HUES64 (cell line): ENCODE measurements around the gene FMNL1.

Experiments used
- H3K27ac ChIP-seq: 2 replicates; pipeline ENCODE4 v1.7.0; 2013; ENCODE audit warnings: low read depth, low read length, inconsistent platforms
- H3K27me3 ChIP-seq: 2 replicates; pipeline ENCODE4 v1.6.1; 2013; ENCODE audit warnings: mild to moderate bottlenecking, low read length; ENCODE audit not compliant: insufficient read depth
- H3K36me3 ChIP-seq: 2 replicates; pipeline ENCODE4 v1.6.1; 2013; ENCODE audit warnings: mild to moderate bottlenecking, low read length; ENCODE audit not compliant: insufficient read depth
- H3K4me1 ChIP-seq: 2 replicates; pipeline ENCODE4 v1.6.1; 2013; ENCODE audit warnings: mild to moderate bottlenecking, low read length, moderate library complexity; ENCODE audit not compliant: insufficient read depth
- H3K4me3 ChIP-seq: 2 replicates; pipeline ENCODE4 v1.5.1; 2013; ENCODE audit warnings: mild to moderate bottlenecking, low read length, moderate library complexity
- H3K9ac ChIP-seq: 2 replicates; pipeline ENCODE4 v1.6.1; 2013; ENCODE audit warnings: mild to moderate bottlenecking, low read depth, low read length
- H3K9me3 ChIP-seq: 2 replicates; pipeline ENCODE4 v1.6.1; 2013; ENCODE audit warnings: low read depth, low read length; ENCODE audit not compliant: insufficient read depth
- WGBS: fragments of 150-250, 120-280 bp; methylation state at CpG from one replicate; pipeline ENCODE4 v1.1.7; 2013; ENCODE audit warnings: missing lambda C conversion rate; 5-methylcytosine and 5-hydroxymethylcytosine counted together

FMNL1 gene

DNA sequence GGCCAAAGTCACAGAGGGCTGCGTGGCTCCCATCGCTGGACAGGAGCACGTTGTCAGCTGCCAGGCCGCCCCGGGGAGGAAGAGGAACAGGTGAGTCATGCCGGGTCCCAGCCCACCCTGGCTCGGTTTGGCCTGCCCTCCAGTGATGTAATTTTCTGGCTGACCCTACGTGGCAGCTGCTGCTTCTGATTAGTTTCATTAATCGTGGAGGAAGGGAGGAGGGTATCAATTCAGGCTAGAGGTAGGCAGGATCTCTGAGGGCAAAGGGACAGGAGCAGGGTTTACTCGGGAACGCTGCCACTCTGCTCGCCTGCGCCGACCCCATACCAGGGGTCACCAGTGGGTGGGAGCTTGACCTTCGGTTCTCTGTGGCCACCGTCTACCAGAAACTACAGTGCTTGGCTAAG is 51.9 kb downstream of the FMNL1 start:
- no peak overlapping the region for H3K4me3 ChIP-seq
- H3K27ac ChIP-seq, result no peak overlapping the region
- peak overlapping the region; percentile 5; the same call in 1 of the 2 replicates for H3K9ac ChIP-seq
- 89% methylated on average over 16 of the region's 16 CpGs for WGBS
- H3K9me3 ChIP-seq, result no peaks in the 10 kb centered on the region
- peaks cover 35% of the 10 kb centered on the region for H3K36me3 ChIP-seq
- no peaks in the 10 kb centered on the region for H3K4me1 ChIP-seq
- no peaks in the 10 kb centered on the region for H3K27me3 ChIP-seq

DNA sequence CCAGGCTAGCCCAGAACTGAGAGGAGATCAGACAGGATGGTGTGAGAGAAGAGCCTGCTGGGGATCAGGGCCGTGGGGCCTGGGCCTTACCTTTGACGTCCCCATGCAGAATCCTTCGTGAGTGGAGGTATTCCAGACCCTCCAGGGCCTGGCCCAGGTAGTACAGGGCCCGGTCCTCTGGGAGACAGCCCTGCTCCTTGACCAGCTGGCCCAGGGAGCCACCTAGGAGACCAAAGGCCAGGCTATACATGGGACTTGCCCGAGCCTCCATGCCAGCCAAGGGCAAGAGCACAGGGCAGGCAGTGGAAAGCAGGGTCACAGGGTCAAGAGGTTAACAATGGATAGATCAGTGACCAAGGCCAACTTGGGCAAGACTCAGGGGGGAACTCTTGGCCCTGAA is 52.3 kb downstream of the FMNL1 start:
- Histone ChIP-seq H3K27me3 (no peaks in the 10 kb centered on the region), H3K27ac (no peak overlapping the region), H3K9ac (peak overlapping the region; percentile 5; the same call in 1 of the 2 replicates), H3K9me3 (no peaks in the 10 kb centered on the region), H3K4me3 (no peak overlapping the region), H3K4me1 (no peaks in the 10 kb centered on the region), H3K36me3 (peaks cover 30% of the 10 kb centered on the region)
- 96% methylated on average over 5 of the region's 5 CpGs for WGBS

DNA sequence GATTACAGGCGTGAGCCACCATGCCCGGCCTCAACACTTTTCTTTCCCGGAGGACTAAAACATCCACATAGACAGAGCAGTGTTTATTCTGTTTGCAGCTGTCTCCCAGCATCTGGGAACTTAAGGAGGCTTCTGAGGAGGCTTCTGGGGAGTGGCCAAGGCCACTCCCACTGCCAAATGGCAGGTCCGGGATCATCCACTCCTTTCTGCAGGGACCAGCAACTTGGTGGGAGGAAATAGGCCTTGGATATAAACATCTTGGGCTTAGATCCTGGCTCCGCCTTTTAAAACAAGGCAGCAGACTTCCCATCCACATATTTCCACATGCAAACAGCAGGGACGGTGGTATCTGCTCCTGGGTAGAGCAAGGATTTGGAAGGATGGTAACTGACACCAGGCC is 54.3 kb downstream of the FMNL1 start:
- Histone ChIP-seq H3K9me3 (no peaks in the 10 kb centered on the region), H3K9ac (no peak overlapping the region), H3K36me3 (peaks cover 16% of the 10 kb centered on the region; the same call in 1 of the 2 replicates), H3K27ac (no peak overlapping the region), H3K27me3 (no peaks in the 10 kb centered on the region), H3K4me1 (no peaks in the 10 kb centered on the region), H3K4me3 (no peak overlapping the region)
- WGBS, result 81% methylated on average over 6 of the region's 6 CpGs

DNA sequence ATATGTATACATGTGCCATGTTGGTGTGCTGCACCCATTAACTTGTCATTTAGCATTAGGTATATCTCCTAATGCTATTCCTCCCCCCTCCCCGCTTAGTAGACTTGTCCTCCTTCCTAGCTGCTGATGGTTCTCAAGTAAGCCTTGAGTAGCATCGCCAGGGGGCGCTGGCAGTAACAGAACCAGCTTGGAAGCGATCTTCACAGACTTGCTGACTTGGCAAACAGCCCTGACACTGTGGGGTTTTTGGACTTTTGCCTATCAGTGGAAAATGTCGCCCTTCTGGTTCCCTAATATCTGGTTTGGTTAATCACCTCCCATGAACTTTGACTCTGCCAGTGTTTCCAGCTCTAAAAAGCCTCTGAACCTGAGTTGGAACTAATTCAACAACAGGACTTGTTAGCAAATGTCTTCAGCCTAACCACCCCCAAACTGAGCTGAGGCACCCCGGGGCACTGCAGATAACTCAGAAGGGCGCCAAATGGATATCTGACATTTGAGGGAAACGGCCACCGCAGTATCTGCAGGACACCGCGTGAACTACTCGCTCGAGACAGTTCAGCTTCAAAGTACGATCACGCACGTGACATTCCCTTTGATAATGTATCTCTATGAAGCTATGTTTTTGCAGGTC is 55.6 kb downstream of the FMNL1 start:
- H3K27ac ChIP-seq, result no peak overlapping the region
- no peak overlapping the region for H3K4me3 ChIP-seq
- WGBS, result 67% methylated on average over 16 of the region's 16 CpGs

DNA sequence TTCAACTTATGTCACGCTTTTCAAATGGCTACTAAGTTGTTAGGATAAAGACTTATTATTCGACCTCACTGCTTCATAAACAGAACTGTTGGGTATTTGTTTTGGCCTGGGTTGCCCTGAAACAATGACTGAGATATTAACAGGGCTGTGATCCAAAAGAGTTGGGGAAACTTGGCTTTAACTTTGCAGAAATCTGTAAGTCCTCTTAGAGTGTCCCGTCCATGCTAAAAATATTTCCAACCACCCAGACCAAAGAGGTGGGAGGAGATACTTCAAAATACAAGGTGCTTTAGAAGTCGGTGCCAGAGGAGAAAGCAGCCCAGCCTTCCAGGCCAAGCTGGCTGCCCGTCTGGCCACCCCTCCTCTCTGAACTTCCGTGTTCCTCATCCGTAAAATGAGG is 56.3 kb downstream of the FMNL1 start:
- 93% methylated on average over 7 of the region's 7 CpGs for WGBS
- Histone ChIP-seq H3K4me1 (no peaks in the 10 kb centered on the region), H3K36me3 (peaks cover 22% of the 10 kb centered on the region; the same call in 1 of the 2 replicates), H3K27ac (no peak overlapping the region), H3K4me3 (no peak overlapping the region), H3K9ac (no peak overlapping the region), H3K27me3 (no peaks in the 10 kb centered on the region), H3K9me3 (no peaks in the 10 kb centered on the region)

More for the DNA sequence above, 55.6 kb downstream of the FMNL1 start:
- H3K27me3 ChIP-seq, result no peaks in the 10 kb centered on the region
- H3K9me3 ChIP-seq, result no peaks in the 10 kb centered on the region
- no peaks in the 10 kb centered on the region for H3K4me1 ChIP-seq
- peaks cover 19% of the 10 kb centered on the region; the same call in 1 of the 2 replicates for H3K36me3 ChIP-seq
- no peak overlapping the region for H3K9ac ChIP-seq

DNA sequence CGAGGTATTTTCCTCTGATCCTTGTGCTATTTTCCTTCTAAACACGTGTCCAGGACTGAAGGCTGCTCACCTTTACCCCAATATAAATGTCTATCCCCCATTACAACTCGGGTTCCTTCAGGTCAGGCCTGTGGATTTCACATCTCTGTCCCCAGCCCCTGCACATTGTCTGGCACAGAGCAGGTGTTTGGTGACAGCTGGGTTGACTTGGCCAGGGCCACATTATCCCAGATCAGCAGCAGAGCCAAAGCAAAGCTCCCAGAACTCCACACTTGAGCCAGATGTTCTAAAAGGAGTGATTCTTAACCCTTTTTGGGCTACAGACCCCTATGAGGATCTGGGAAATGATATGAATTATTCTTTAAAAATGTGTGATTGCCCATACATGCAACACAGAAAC is 58.2 kb downstream of the FMNL1 start:
- H3K4me3 ChIP-seq, result no peak overlapping the region
- H3K27ac ChIP-seq, result no peak overlapping the region
- H3K4me1 ChIP-seq, result no peaks in the 10 kb centered on the region
- peaks cover 30% of the 10 kb centered on the region for H3K36me3 ChIP-seq
- H3K9ac ChIP-seq, result no peak overlapping the region
- H3K9me3 ChIP-seq, result no peaks in the 10 kb centered on the region
- H3K27me3 ChIP-seq, result no peaks in the 10 kb centered on the region
- WGBS, result 97% methylated on average over 3 of the region's 3 CpGs

DNA sequence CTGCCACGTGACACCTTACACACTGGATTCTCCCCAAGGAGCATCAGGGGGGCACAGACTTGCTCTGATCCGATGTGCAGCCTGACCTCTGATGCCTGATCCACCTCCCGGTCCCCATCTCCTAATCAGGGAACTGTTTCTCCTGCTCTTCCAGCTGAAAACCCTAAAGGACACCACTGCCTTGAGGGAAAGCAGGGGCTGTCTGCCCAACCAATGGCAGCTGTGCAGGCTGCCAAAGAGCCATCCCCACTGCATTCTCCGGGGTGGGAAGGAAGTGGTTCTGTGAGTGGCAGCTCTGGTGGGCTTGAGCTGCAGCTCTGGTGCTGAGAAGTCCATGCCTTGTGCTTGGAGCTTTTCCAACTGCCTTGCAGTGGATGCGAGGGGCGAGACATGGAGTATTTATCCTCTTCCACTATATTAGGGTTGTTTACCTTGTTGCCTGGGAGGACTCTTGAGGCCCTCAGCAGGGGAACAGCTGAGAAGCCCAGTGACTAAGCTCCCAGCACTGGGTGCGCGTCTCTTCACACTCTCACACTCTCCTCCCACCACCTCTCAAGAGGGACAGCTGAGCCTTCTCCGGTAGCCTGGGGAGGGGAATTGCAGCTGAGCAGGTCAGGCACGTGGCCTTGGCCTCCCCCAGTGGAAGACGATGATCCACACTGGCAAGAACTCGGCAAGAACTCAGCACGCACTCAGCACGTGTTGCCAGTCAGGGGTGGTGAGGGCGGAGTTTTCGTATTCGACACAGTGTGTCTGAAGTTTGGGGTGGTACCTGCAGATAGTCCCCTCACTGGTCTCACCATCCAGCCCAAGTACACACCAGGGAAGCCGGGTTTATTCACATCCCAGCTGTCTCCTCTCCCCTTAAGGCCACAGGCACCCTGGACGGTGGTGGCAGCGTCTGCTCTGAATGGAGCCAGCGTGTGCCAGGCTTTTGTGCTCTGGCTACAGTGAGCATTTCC is 61.3 kb downstream of the FMNL1 start:
- no peak overlapping the region for H3K27ac ChIP-seq

DNA sequence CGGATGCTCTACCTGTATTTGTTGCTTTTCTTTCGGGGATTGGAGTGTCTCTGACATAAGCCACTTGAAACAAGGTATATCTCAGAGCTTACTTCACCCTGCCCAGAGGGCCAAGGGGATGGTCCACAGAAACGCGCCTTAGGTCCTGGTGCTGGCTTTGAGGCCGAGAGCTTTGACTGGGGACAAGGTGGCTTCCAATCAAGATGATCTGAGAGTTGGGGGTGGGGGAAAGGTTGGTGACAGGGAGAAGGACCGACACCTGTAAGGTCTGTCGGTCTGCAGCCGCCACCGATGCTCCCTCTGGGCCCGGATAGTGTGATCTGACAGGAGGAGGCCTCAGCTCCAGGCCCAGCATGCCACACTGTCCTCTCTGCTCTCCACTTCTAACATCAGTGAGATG is 62.0 kb downstream of the FMNL1 start:
- Histone ChIP-seq H3K36me3 (peaks cover 47% of the 10 kb centered on the region), H3K4me1 (no peaks in the 10 kb centered on the region), H3K4me3 (no peak overlapping the region), H3K9me3 (no peaks in the 10 kb centered on the region), H3K27me3 (no peaks in the 10 kb centered on the region), H3K9ac (no peak overlapping the region), H3K27ac (no peak overlapping the region)
- 90% methylated on average over 10 of the region's 10 CpGs for WGBS

More for the DNA sequence above, 61.3 kb downstream of the FMNL1 start:
- WGBS, result 84% methylated on average over 20 of the region's 21 CpGs
- Histone ChIP-seq H3K36me3 (peaks cover 44% of the 10 kb centered on the region), H3K4me1 (no peaks in the 10 kb centered on the region), H3K9ac (no peak overlapping the region), H3K9me3 (no peaks in the 10 kb centered on the region), H3K27me3 (no peaks in the 10 kb centered on the region), H3K4me3 (no peak overlapping the region)

DNA sequence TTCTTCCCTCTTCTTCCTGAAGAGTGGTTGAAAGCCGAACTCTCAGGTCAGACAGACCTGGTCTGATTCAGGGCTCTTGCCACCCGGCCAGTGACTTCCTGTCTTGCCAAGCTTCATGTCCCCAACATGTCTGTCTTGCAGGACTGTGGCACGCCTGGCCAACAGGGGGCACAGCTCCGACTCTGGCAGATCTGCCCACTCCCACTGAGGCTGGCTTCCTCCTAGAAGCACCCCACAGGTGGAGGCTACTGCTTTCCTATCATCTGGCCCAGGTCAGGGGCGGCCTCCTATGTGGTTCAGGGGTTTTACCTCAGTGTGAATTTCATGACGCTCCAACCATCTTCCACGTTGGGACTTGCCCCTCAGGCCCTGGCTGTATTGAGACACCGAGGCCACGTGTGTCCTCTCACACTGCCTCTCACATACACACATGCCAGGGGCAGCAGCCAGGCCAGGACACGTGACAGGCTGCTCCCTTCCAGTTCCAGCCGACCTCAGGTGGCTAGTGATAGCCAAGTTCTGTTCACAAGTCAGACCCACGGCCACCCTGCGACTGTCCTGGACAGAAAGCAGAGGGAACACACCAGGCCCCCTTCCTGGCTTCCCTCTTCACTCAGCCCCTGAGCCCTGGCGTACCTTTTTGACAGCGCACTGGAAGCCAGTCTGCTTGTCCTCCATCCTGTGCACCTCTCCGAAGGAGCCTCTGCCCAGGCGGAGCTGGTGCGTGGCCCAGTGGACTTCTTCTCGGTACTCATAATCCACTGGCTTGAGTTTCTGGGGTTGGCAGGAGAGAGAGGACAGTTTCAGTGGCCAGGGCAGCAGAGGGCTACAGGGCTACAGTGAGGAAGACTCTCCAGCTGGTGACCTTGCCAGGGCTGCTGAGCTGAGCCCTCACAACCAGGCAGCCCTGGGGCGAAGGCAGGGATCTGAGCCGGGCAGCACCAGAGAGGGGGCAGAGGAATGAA is 62.8 kb downstream of the FMNL1 start:
- H3K27me3 ChIP-seq, result no peaks in the 10 kb centered on the region
- no peak overlapping the region for H3K9ac ChIP-seq
- no peak overlapping the region for H3K4me3 ChIP-seq
- no peaks in the 10 kb centered on the region for H3K4me1 ChIP-seq
- peaks cover 49% of the 10 kb centered on the region for H3K36me3 ChIP-seq
- WGBS, result 90% methylated on average over 21 of the region's 21 CpGs
- no peaks in the 10 kb centered on the region for H3K9me3 ChIP-seq
- H3K27ac ChIP-seq, result no peak overlapping the region

DNA sequence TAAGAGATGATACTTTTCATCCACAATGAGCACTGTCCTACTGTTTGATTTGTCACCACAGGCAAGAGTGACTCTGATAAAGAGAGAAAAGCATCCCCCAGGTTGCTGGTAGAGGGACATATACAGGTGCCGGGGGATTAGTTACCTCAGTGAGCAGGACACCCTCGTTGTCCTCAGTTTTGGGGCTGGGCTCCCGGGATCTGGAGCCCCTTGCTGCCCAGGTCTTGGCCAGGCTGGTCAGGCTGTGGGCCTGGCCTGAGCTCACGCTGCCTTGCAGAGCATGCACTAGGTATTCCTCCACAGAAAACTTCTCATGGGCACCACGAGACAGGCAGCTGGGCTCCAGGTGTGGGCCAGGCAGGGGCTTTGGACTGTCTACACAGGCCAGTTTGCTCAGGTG is 64.6 kb downstream of the FMNL1 start:
- no peaks in the 10 kb centered on the region for H3K9me3 ChIP-seq
- no peak overlapping the region for H3K4me3 ChIP-seq
- no peaks in the 10 kb centered on the region for H3K4me1 ChIP-seq
- peaks cover 45% of the 10 kb centered on the region for H3K36me3 ChIP-seq
- no peak overlapping the region for H3K27ac ChIP-seq
- 93% methylated on average over 5 of the region's 5 CpGs for WGBS
- H3K27me3 ChIP-seq, result no peaks in the 10 kb centered on the region
- H3K9ac ChIP-seq, result no peak overlapping the region
